HG02970 (cell line): Measurements from ENCODE around the gene TSPAN16.
"Not testable (repeated sequence)": the region's sequence is repeated elsewhere in the genome, so short reads cannot be mapped to it uniquely, and the experiment has no call there.

Source experiments
- ATAC-seq: cut with Tn5 transposase; IDR thresholded peaks from one replicate; pipeline ENCODE4 v1.9.1; 2021; ENCODE audit warnings: mild to moderate bottlenecking, moderate library complexity, moderate number of reproducible peaks; ENCODE audit not compliant: unreplicated experiment, low FRiP score

The TSPAN16 gene

GRCh38 chr19:11299946-11300810 lies 4.2 kb downstream of the TSPAN16 start:
- no peak for ATAC-seq

GRCh38 chr19:11300811-11301120 lies 4.8 kb downstream of the TSPAN16 start:
- ATAC-seq: no peak

- ATAC-seq: no peak
Observed at GRCh38 chr19:11304936-11305335, 9.0 kb downstream of the TSPAN16 start.

GRCh38 chr19:11306337-11306736 lies 10.4 kb downstream of the TSPAN16 start:
- no peak for ATAC-seq

- ATAC-seq: not testable (repeated sequence)
Observed at GRCh38 chr19:11320278-11320995, 24.5 kb downstream of the TSPAN16 start.

- no peak for ATAC-seq
Observed at GRCh38 chr19:11321191-11322126, 25.5 kb downstream of the TSPAN16 start.

GRCh38 chr19:11322269-11323024 lies 26.5 kb downstream of the TSPAN16 start:
- no peak for ATAC-seq

- no peak for ATAC-seq
Observed at GRCh38 chr19:11323601-11324078, 27.7 kb downstream of the TSPAN16 start.

- no peak for ATAC-seq
Observed at GRCh38 chr19:11324079-11324661, 28.2 kb downstream of the TSPAN16 start.

- no peak for ATAC-seq
Observed at GRCh38 chr19:11324748-11325389, 28.9 kb downstream of the TSPAN16 start.

GRCh38 chr19:11325544-11325943 lies 29.6 kb downstream of the TSPAN16 start:
- no peak for ATAC-seq

- no peak for ATAC-seq
Observed at GRCh38 chr19:11330127-11330526, 34.2 kb downstream of the TSPAN16 start.

- ATAC-seq: no peak
Observed at GRCh38 chr19:11331502-11331901, 35.5 kb downstream of the TSPAN16 start.

- ATAC-seq: no peak
Observed at GRCh38 chr19:11332822-11333221, 36.9 kb downstream of the TSPAN16 start.

GRCh38 chr19:11333838-11334237 lies 37.9 kb downstream of the TSPAN16 start:
- ATAC-seq: not testable (repeated sequence)

- ATAC-seq: no peak
Observed at GRCh38 chr19:11335449-11336146, 39.6 kb downstream of the TSPAN16 start.

- ATAC-seq: no peak
Observed at GRCh38 chr19:11337080-11337479, 41.1 kb downstream of the TSPAN16 start.

- no peak for ATAC-seq
Observed at GRCh38 chr19:11338121-11338520, 42.2 kb downstream of the TSPAN16 start.
